Measurements from ENCODE around the gene PPP1R13L.

DNA sequence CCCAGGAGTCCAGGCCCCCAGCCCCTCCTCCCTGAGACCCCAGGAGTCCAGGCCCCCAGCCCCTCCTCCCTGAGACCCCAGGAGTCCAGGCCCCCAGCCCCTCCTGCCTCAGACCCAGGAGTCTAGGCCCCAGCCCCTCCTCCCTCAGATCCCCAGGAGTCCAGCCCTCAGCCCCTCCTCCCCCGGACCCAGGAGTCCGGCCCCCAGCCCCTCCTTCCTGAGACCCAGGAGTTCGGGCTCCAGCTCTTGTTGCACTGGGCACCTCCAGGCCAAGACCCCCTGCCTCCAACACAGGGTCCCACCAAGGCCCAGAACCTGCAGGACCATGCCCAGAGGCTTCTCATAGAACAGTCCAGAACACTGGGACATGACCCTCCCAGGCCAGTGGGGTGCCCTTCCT is 15.0 kb upstream of the PPP1R13L start:
- TF ChIP-seq, protein P1, sequence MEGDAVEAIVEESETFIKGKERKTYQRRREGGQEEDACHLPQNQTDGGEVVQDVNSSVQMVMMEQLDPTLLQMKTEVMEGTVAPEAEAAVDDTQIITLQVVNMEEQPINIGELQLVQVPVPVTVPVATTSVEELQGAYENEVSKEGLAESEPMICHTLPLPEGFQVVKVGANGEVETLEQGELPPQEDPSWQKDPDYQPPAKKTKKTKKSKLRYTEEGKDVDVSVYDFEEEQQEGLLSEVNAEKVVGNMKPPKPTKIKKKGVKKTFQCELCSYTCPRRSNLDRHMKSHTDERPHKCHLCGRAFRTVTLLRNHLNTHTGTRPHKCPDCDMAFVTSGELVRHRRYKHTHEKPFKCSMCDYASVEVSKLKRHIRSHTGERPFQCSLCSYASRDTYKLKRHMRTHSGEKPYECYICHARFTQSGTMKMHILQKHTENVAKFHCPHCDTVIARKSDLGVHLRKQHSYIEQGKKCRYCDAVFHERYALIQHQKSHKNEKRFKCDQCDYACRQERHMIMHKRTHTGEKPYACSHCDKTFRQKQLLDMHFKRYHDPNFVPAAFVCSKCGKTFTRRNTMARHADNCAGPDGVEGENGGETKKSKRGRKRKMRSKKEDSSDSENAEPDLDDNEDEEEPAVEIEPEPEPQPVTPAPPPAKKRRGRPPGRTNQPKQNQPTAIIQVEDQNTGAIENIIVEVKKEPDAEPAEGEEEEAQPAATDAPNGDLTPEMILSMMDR (IDR thresholded peaks at IDR 0.05; ENCODE audit: low read length), result no peak
- TF ChIP-seq EZH2 (optimal IDR thresholded peaks at IDR 0.05; ENCODE audit: low read depth, low read length) (no peak), EZH2phosphoT487 (IDR thresholded peaks at IDR 0.05; ENCODE audit: low read length) (no peak)

Data from MM.1S (cell line).